Left ventricle myocardium inferior (tissue), 1 donor: ENCODE data around the gene KRT73. TPM values are rescaled to one million over a fixed set of nuclear protein-coding genes. Genes with fewer than 3 reads are reported as not detected.

Experiments used
- DNase-seq: peaks from one replicate; pipeline ENCODE4 v3.0.0-alpha.2; 2020
- H3K27ac ChIP-seq: fragments of 200-600 bp; replicated peaks from 2 replicates; pipeline ENCODE4 v1.8.0; 2021
- H3K27me3 ChIP-seq: fragments of 200-600 bp; 2 replicates; pipeline ENCODE4 v1.8.0; 2021; ENCODE audit warnings: low read depth
- H3K36me3 ChIP-seq: fragments of 200-600 bp; 2 replicates; pipeline ENCODE4 v1.8.0; 2021
- H3K4me1 ChIP-seq: fragments of 200-600 bp; 2 replicates; pipeline ENCODE4 v1.8.0; 2021
- H3K4me3 ChIP-seq: fragments of 200-600 bp; 2 replicates; pipeline ENCODE4 v1.8.0; 2021; ENCODE audit warnings: mild to moderate bottlenecking, moderate library complexity
- H3K9me3 ChIP-seq: fragments of 200-600 bp; replicated peaks from 2 replicates; pipeline ENCODE4 v1.8.0; 2021
- CTCF ChIP-seq: fragments of 200-600 bp; IDR thresholded peaks from 2 replicates; pipeline ENCODE4 v1.8.0; 2021; ENCODE audit warnings: antibody characterized with exemption, mild to moderate bottlenecking, borderline replicate concordance
- intact Hi-C: fragments of 100-400 bp; cut with micrococcal nuclease; formaldehyde crosslinking; loops from one replicate; pipeline ENCODE4 v1.11.0; 2022
- total RNA-seq: library from RNA; stranded (reverse); fragmentation: NEBNext Ultra II Directional; extraction: Animal tissue kit (Norgen Biotek cat#: 25700); gene quantifications from one replicate; pipeline ENCODE4 v1.2.1, GENCODE V29; 2021
- donor health status: DM: no; HTN: yes; CAD: no; lungs with severe emphysema.

KRT73 gene
- total RNA-seq, 1 donor from 2014 or later: not detected

GRCh38 chr12:52564582-52564981 lies 53.8 kb downstream of the KRT73 start:
- Histone ChIP-seq H3K4me3 (no peak overlapping the region), H3K36me3 (no peaks in the 10 kb centered on the region), H3K27me3 (peaks cover 43% of the 10 kb centered on the region), H3K27ac (no peak overlapping the region), H3K4me1 (peaks cover 17% of the 10 kb centered on the region), H3K9me3 (no peaks in the 10 kb centered on the region)
- no peak for TF ChIP-seq CTCF
- intact Hi-C loops: no loop called here
- no peak for DNase-seq

- Histone ChIP-seq H3K4me1 (peaks cover 9% of the 10 kb centered on the region), H3K36me3 (no peaks in the 10 kb centered on the region), H3K27me3 (peaks cover 48% of the 10 kb centered on the region), H3K27ac (no peak overlapping the region), H3K4me3 (no peak overlapping the region), H3K9me3 (no peaks in the 10 kb centered on the region)
- TF ChIP-seq CTCF: peak; percentile 25
- intact Hi-C loops: no loop called here
- DNase-seq: no peak
Measured at GRCh38 chr12:52561880-52562449, 56.4 kb downstream of the KRT73 start.

GRCh38 chr12:52559979-52560378 lies 58.4 kb downstream of the KRT73 start:
- Histone ChIP-seq H3K27me3 (peaks cover 48% of the 10 kb centered on the region), H3K36me3 (no peaks in the 10 kb centered on the region), H3K27ac (no peak overlapping the region), H3K9me3 (no peaks in the 10 kb centered on the region), H3K4me3 (no peak overlapping the region), H3K4me1 (no peaks in the 10 kb centered on the region)
- DNase-seq: no peak
- TF ChIP-seq CTCF: no peak
- intact Hi-C loops: no loop called here

- H3K4me3 ChIP-seq: no peak overlapping the region
- H3K27me3 ChIP-seq: peaks cover 43% of the 10 kb centered on the region
- H3K4me1 ChIP-seq: no peaks in the 10 kb centered on the region
- no peaks in the 10 kb centered on the region for H3K9me3 ChIP-seq
- no peak overlapping the region for H3K27ac ChIP-seq
- no peaks in the 10 kb centered on the region for H3K36me3 ChIP-seq
- no peak for DNase-seq
- intact Hi-C loops: no loop called here
- TF ChIP-seq CTCF: no peak
Measured at GRCh38 chr12:52558781-52559445, 59.4 kb downstream of the KRT73 start.

Other genes starting within 250 kb of the KRT73 start
- gene KRT84, start 232.9 kb downstream of the KRT73 start, total RNA-seq: not detected
- not detected for gene KRT82, start 212.2 kb downstream of the KRT73 start, total RNA-seq
- not detected for gene KRT75, start 184.2 kb downstream of the KRT73 start, total RNA-seq
- gene KRT6B, start 166.4 kb downstream of the KRT73 start, total RNA-seq: not detected
- gene KRT6C, start 144.8 kb downstream of the KRT73 start, total RNA-seq: not detected
- gene KRT6A, start 125.3 kb downstream of the KRT73 start, total RNA-seq: not detected
- gene KRT5, start 98.2 kb downstream of the KRT73 start, total RNA-seq: not detected
- gene KRT71, start 65.4 kb downstream of the KRT73 start, total RNA-seq: not detected
- 0.14 TPM for gene KRT74, start 44.7 kb downstream of the KRT73 start, total RNA-seq
- not detected for gene KRT72, start 17.1 kb downstream of the KRT73 start, total RNA-seq
- gene KRT2, start 33.7 kb upstream of the KRT73 start, total RNA-seq: not detected
- gene KRT1, start 61.8 kb upstream of the KRT73 start, total RNA-seq: not detected
- not detected for gene KRT77, start 85.0 kb upstream of the KRT73 start, total RNA-seq
- not detected for gene KRT76, start 158.8 kb upstream of the KRT73 start, total RNA-seq
- not detected for gene KRT3, start 177.6 kb upstream of the KRT73 start, total RNA-seq
- gene KRT4, start 195.6 kb upstream of the KRT73 start, total RNA-seq: not detected
- not detected for gene KRT79, start 215.8 kb upstream of the KRT73 start, total RNA-seq
- gene KRT78, start 230.4 kb upstream of the KRT73 start, total RNA-seq: not detected